ENCODE results near the gene SLC13A3.

SLC13A3 gene

DNA sequence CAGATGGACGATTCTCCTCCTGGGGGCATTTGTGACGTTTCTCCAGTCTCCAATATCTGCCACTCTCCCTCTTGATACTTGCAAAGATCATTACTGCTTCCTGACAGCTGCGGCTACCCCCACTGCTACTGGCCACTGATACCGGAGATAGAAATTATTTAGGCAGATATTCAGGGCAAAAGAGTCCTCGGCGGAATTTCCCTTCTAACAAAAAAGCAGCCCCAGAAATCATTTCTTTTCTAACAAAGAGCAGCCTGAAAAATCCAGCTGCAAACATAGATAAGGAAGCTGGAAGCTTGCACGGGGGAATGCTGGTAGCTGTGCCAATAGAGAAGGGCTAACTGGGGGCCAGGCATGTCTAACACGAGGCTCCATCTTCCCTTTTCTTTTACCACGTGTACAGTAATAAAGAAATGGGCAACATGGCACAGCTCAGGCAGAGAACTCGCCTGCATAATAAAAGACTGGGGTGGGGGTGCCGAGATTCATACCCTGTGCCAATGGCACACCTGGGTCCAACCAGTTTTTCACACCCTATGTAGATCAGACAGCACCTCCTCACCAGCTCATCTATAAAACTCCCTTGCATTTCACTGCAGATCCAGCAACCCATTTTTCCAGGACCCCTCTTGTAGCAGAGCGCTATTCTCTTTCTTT is 31.9 kb upstream of the SLC13A3 start:
- no peak overlapping the region for H3K4me2 ChIP-seq (ENCODE audit: low read length)
- H3K9me2 ChIP-seq (replicated peaks; ENCODE audit: control insufficient read depth, low read length), result no peaks in the 10 kb centered on the region
- H3K27me3 ChIP-seq (ENCODE audit: control insufficient read depth, low read length), result no peaks in the 10 kb centered on the region
- TF ChIP-seq, protein P1, sequence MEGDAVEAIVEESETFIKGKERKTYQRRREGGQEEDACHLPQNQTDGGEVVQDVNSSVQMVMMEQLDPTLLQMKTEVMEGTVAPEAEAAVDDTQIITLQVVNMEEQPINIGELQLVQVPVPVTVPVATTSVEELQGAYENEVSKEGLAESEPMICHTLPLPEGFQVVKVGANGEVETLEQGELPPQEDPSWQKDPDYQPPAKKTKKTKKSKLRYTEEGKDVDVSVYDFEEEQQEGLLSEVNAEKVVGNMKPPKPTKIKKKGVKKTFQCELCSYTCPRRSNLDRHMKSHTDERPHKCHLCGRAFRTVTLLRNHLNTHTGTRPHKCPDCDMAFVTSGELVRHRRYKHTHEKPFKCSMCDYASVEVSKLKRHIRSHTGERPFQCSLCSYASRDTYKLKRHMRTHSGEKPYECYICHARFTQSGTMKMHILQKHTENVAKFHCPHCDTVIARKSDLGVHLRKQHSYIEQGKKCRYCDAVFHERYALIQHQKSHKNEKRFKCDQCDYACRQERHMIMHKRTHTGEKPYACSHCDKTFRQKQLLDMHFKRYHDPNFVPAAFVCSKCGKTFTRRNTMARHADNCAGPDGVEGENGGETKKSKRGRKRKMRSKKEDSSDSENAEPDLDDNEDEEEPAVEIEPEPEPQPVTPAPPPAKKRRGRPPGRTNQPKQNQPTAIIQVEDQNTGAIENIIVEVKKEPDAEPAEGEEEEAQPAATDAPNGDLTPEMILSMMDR (IDR thresholded peaks at IDR 0.05; ENCODE audit: low read depth, low read length, poor library complexity, severe bottlenecking), result no peak
- TF ChIP-seq EZH2phosphoT487 (IDR thresholded peaks at IDR 0.05; ENCODE audit: borderline replicate concordance, low read length), result no peak
- peaks cover 12% of the 10 kb centered on the region for H3F3A ChIP-seq (ENCODE audit: control insufficient read depth, insufficient read depth)
- no peak overlapping the region for H3K27ac ChIP-seq (ENCODE audit: low read depth, low read length)
- no peaks in the 10 kb centered on the region for H3K9me3 ChIP-seq (ENCODE audit: control insufficient read depth, insufficient read depth, low read length)
- H3K4me1 ChIP-seq (ENCODE audit: control insufficient read depth, low read length), result peaks cover 25% of the 10 kb centered on the region
- no peak overlapping the region for H3K4me3 ChIP-seq (ENCODE audit: low read length)
- H4K20me1 ChIP-seq (ENCODE audit: control insufficient read depth, insufficient read depth, low read depth, low read length), result peaks cover 20% of the 10 kb centered on the region; the same call in 1 of the 2 replicates
- H3K36me3 ChIP-seq (ENCODE audit: control insufficient read depth, low read length), result peaks cover 43% of the 10 kb centered on the region
- H3K79me2 ChIP-seq (ENCODE audit: control insufficient read depth, low read length), result peaks cover 48% of the 10 kb centered on the region

DNA sequence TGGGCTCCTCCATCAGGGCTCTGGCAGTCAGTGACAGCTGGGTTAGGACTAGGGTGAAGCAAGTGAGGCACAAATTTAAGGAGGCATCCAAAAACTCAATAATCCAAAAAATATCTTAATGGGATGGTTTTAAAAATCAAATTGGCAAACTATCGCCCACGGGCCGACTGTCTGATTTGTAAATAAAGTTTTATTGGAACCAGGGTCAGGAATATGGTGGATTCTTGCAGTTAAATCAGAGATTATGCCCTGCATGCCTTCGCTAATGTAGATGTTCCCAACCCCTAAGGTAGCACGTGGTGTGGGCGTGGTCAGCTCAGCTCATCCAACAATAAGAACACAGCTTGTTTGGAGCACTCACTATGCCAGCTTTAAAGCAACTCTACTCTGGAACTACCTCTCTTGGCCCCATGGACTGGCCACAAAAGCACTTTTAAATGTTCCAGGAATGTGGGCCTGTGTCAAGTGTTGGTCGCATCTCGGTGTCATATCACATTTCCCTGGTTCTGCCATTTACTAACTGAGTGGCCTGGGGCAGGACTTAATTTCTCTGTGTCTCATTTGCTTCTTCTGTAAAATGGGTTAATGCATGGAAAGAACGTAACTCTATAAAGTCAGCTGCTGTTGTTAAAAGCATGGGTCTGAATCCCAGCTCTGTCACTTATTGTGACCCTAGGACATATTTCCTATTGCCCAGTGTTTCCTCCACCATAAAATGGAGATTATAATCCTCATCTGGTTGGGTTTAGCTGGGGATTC is 31.0 kb upstream of the SLC13A3 start:
- Histone ChIP-seq H3K4me2 (ENCODE audit: low read length) (no peak overlapping the region), H3K9me3 (ENCODE audit: control insufficient read depth, insufficient read depth, low read length) (no peaks in the 10 kb centered on the region), H3K27me3 (ENCODE audit: control insufficient read depth, low read length) (no peaks in the 10 kb centered on the region), H3K4me1 (ENCODE audit: control insufficient read depth, low read length) (peaks cover 17% of the 10 kb centered on the region), H3K4me3 (ENCODE audit: low read length) (no peak overlapping the region), H3K9me2 (replicated peaks; ENCODE audit: control insufficient read depth, low read length) (no peaks in the 10 kb centered on the region), H3F3A (ENCODE audit: control insufficient read depth, insufficient read depth) (peaks cover 12% of the 10 kb centered on the region), H4K20me1 (ENCODE audit: control insufficient read depth, insufficient read depth, low read depth, low read length) (peaks cover 13% of the 10 kb centered on the region; the same call in 1 of the 2 replicates), H3K36me3 (ENCODE audit: control insufficient read depth, low read length) (peaks cover 35% of the 10 kb centered on the region), H3K79me2 (ENCODE audit: control insufficient read depth, low read length) (peaks cover 39% of the 10 kb centered on the region), H3K27ac (ENCODE audit: low read depth, low read length) (no peak overlapping the region)
- no peak for TF ChIP-seq EZH2phosphoT487 (IDR thresholded peaks at IDR 0.05; ENCODE audit: borderline replicate concordance, low read length)
- TF ChIP-seq, protein P1 (IDR thresholded peaks at IDR 0.05; ENCODE audit: low read depth, low read length, poor library complexity, severe bottlenecking), result no peak

DNA sequence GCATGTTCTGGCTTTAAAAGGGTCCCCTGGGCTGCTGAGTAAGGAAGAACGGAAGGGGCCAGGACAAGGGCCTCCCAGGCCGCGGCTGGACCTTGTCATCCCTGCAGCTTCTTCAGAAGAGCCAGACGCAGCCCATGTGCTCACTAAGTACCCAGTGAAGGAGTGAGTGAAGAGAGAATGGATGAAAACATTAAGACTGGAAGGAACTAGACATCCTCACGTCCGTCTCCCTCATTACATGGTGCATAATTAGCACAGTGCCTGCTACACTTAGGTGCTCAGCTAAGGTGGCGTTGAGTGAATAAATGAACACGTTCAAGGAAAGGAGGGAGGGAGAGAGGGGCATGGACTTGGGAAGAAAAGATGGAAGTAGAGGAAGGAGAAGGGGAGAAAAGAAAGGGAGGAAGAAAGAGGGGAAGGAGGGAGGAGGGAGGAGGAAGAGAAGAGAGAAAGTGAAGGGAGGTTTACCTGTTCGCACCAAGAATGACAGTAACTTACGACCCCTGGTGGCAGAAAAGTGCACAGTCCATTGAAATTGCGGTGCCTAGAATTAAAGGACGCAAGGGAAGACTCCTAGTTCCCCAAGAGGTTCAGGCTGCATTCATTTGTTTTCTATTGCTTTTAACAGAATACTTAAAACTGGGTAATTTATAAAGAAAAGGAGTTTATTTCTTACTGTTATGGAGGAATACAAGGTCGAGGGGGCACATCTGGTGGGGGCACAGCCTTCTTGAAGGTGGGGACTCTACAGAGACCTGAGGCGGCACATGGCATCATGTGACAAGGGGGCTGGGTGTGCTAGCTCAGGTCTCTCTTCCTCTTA is 30.0 kb upstream of the SLC13A3 start:
- Histone ChIP-seq H3K4me1 (ENCODE audit: control insufficient read depth, low read length) (peaks cover 7% of the 10 kb centered on the region; the same call in 1 of the 2 replicates), H3K27ac (ENCODE audit: low read depth, low read length) (no peak overlapping the region), H3K9me3 (ENCODE audit: control insufficient read depth, insufficient read depth, low read length) (no peaks in the 10 kb centered on the region), H4K20me1 (ENCODE audit: control insufficient read depth, insufficient read depth, low read depth, low read length) (peaks cover 5% of the 10 kb centered on the region; the same call in 1 of the 2 replicates), H3F3A (ENCODE audit: control insufficient read depth, insufficient read depth) (peaks cover 9% of the 10 kb centered on the region), H3K27me3 (ENCODE audit: control insufficient read depth, low read length) (no peaks in the 10 kb centered on the region), H3K9me2 (replicated peaks; ENCODE audit: control insufficient read depth, low read length) (no peaks in the 10 kb centered on the region), H3K4me2 (ENCODE audit: low read length) (no peak overlapping the region), H3K36me3 (ENCODE audit: control insufficient read depth, low read length) (peaks cover 25% of the 10 kb centered on the region), H3K79me2 (ENCODE audit: control insufficient read depth, low read length) (peaks cover 29% of the 10 kb centered on the region), H3K4me3 (ENCODE audit: low read length) (no peak overlapping the region)
- TF ChIP-seq, protein P1 (IDR thresholded peaks at IDR 0.05; ENCODE audit: low read depth, low read length, poor library complexity, severe bottlenecking), result peak; percentile 85
- no peak for TF ChIP-seq EZH2phosphoT487 (IDR thresholded peaks at IDR 0.05; ENCODE audit: borderline replicate concordance, low read length)

All from DOHH2 (cell line).